ENCODE measurements around the gene PGA3.

Gene PGA3

DNA sequence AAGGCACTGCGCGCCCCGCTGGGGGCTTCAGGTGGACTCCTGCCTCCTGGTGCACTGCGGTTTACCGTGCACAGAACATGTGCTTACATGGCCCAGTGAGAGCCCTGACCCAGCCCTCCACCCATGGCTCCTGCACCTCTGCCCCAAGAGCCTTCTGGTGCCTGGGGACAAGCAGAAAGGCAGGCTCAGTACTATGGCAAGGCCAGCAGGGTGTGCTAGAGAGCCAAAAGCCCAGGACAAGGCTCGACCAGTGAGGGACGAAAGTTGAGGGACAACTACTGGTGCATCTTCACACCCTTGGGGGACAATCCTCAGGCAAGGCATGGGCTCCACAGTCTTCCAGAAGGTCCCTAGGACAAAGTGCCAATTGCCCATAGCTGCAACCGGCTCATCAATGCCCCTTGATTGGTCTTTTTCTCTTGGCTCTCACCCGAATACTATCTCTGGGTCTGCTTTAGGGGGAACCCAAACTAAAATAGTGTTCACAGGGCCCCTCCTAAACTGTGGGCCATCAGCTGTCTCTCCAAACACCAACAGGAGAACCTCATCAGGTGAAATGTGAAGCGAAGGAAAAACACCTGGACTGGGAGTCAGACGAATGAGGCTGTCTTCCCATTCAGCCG lies 51.2 kb downstream of the PGA3 start:
- peak; percentile 65 for DNase-seq

- no peak for DNase-seq
Measured at GRCh38 chr11:61256710-61257482, 53.6 kb downstream of the PGA3 start.

DNA sequence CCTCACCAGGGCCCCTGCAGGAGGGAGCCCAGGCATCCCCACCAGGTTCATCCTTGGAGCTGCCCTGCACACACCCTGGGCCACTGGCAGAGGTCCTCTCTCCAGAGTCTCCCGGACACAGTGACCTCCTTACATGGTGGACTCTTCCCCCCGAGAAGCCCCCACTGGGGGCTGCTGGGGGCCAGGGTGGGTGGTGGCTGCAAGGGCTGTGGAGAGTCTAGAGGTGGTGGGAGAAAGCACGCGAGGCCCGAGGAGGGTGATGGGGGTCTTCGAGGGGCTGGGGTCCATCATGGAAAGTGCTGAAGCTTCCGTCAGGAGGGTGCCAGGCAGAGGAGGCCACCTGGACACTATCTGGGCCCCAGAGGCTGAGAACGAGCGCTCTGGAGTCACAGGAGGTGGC lies 55.2 kb downstream of the PGA3 start:
- no peak for DNase-seq

- DNase-seq = no peak
Measured at GRCh38 chr11:61259363-61259762, 56.0 kb downstream of the PGA3 start.

Measured in activated CD4-positive, CD25-positive, alpha-beta regulatory T cell treated with anti-CD3 and anti-CD28 coated beads, Interleukin-2, amount 50 U/mL, for 72 hours (primary cell).